Thyroid gland (tissue), 4 donors: Measurements from ENCODE around the gene LMAN2L. TPM values are rescaled to one million over a fixed set of nuclear protein-coding genes. Genes with fewer than 3 reads are reported as not detected.

ENCODE experiments used
- DNase-seq, 2 donors: peaks; one replicate each; pipeline ENCODE4 v3.0.0-alpha.2; 2019
- H3K27ac ChIP-seq, 3 donors: fragments of 200-600 bp; sonication (generic); 1 replicate in 2 of 3; 2 replicates in 1 of 3; pipeline ENCODE4 v1.5.1; 2016 to 2019; ENCODE audit warnings: mild to moderate bottlenecking in 1 of 3, moderate library complexity in 1 of 3
- H3K27me3 ChIP-seq: fragments of 200-600 bp; sonication (generic); one replicate; pipeline ENCODE4 v1.5.1; 2019
- H3K36me3 ChIP-seq, 2 donors: fragments of 200-600 bp; sonication (generic); one replicate each; pipeline ENCODE4 v1.5.1; 2016 to 2019
- H3K4me1 ChIP-seq, 2 donors: fragments of 200-600 bp; sonication (generic); one replicate each; pipeline ENCODE4 v1.5.1; 2017 to 2019
- H3K4me3 ChIP-seq, 3 donors: fragments of 200-600 bp; sonication (generic); replicated peaks in 1 of 3; 1 replicate in 2 of 3; 2 replicates in 1 of 3; pipeline ENCODE4 v1.5.1; 2016; ENCODE audit warnings: mild to moderate bottlenecking in 1 of 3
- H3K9me3 ChIP-seq: fragments of 200-600 bp; sonication (generic); one replicate; pipeline ENCODE4 v1.5.1; 2017
- CTCF ChIP-seq, 6 experiments: fragments of 200-600 bp in 3 of 6; fragments of 450-650 bp in 3 of 6; sonication (generic) in 3 of 6; IDR thresholded peaks; one replicate each; pipeline ENCODE4 v1.5.1; 2016 to 2019; ENCODE audit warnings: antibody characterized with exemption in 6 of 6, mild to moderate bottlenecking in 2 of 6, inconsistent platforms in 1 of 6, moderate library complexity in 1 of 6
- POLR2A ChIP-seq, 2 donors: fragments of 450-650 bp; IDR thresholded peaks; one replicate each; pipeline ENCODE4 v1.6.1; 2017; ENCODE audit warnings: antibody characterized with exemption in 2 of 2, mild to moderate bottlenecking in 2 of 2, moderate library complexity in 1 of 2
- WGBS, 2 donors: methylation state at CpG; one replicate each; pipeline ENCODE4 v1.1.5; 2017; 5-methylcytosine and 5-hydroxymethylcytosine counted together
- intact Hi-C: fragments of 100-400 bp; cut with DNase I; formaldehyde crosslinking; loops from one replicate; pipeline ENCODE4 v1.15.1; 2023
- total RNA-seq, 4 donors: library from RNA; depleted of rRNA; stranded (reverse); fragments of >200 nt; gene quantifications; one replicate each; pipeline ENCODE4 v1.2.3, GENCODE V29; 2016

The LMAN2L gene
- total RNA-seq, 4 donors from 2014 or later, result 22.8 to 32.9 (median 29.2) TPM

GRCh38 chr2:96684883-96685576 lies 54.8 kb downstream of the LMAN2L start:
- H3K9me3 ChIP-seq, result no peaks in the 10 kb centered on the region
- H3K36me3 ChIP-seq, result no peaks in the 10 kb centered on the region
- peaks cover 7 to 12% of the 10 kb centered on the region in 2 donors for H3K4me1 ChIP-seq
- 61 to 63% methylated on average over 11 to 15 of the region's 16 CpGs for WGBS, 2 donors
- no peaks in the 10 kb centered on the region for H3K27me3 ChIP-seq
- intact Hi-C loops, result no loop called here
- H3K4me3 ChIP-seq, result no peak overlapping the region
- no peak overlapping the region for H3K27ac ChIP-seq
- peak; percentile 11 to 27 for DNase-seq
- no peak for TF ChIP-seq POLR2A (IDR thresholded peaks at IDR 0.05)
- no peak for TF ChIP-seq CTCF (IDR thresholded peaks at IDR 0.05)

GRCh38 chr2:96683972-96684820 lies 55.7 kb downstream of the LMAN2L start:
- no peak overlapping the region for H3K4me3 ChIP-seq
- WGBS, 2 donors, result 93 to 94% methylated on average over 13 of the region's 13 CpGs
- intact Hi-C loops, result no loop called here
- H3K4me1 ChIP-seq, result peaks cover 7 to 14% of the 10 kb centered on the region in 2 donors
- H3K9me3 ChIP-seq, result no peaks in the 10 kb centered on the region
- H3K27ac ChIP-seq, result no peak overlapping the region
- H3K27me3 ChIP-seq, result no peaks in the 10 kb centered on the region
- H3K36me3 ChIP-seq, result no peaks in the 10 kb centered on the region
- no peak for DNase-seq
- TF ChIP-seq POLR2A (IDR thresholded peaks at IDR 0.05) (no peak), CTCF (IDR thresholded peaks at IDR 0.05) (no peak)

- WGBS, 2 donors, result 91 to 93% methylated on average over 5 of the region's 5 CpGs
- no peak for DNase-seq
- Histone ChIP-seq H3K9me3 (no peaks in the 10 kb centered on the region), H3K27me3 (no peaks in the 10 kb centered on the region), H3K4me3 (no peak overlapping the region), H3K4me1 (peaks cover 7 to 14% of the 10 kb centered on the region in 2 donors), H3K36me3 (no peaks in the 10 kb centered on the region), H3K27ac (no peak overlapping the region)
- intact Hi-C loops, result no loop called here
- TF ChIP-seq POLR2A (IDR thresholded peaks at IDR 0.05) (no peak), CTCF (IDR thresholded peaks at IDR 0.05) (no peak)
Observed at GRCh38 chr2:96683307-96683706, 56.6 kb downstream of the LMAN2L start.

- intact Hi-C loops, result no loop called here
- no peaks in the 10 kb centered on the region for H3K36me3 ChIP-seq
- H3K27me3 ChIP-seq, result no peaks in the 10 kb centered on the region
- H3K4me1 ChIP-seq, result peaks cover 7 to 14% of the 10 kb centered on the region in 2 donors
- no peak overlapping the region for H3K4me3 ChIP-seq
- DNase-seq, result no peak
- no peaks in the 10 kb centered on the region for H3K9me3 ChIP-seq
- WGBS, 2 donors, result 93 to 96% methylated on average over 4 of the region's 4 CpGs
- H3K27ac ChIP-seq, result no peak overlapping the region
- TF ChIP-seq CTCF (IDR thresholded peaks at IDR 0.05) (no peak), POLR2A (IDR thresholded peaks at IDR 0.05) (no peak)
Observed at GRCh38 chr2:96681540-96681939, 58.3 kb downstream of the LMAN2L start.
